HG02623 (cell line): ENCODE data around the gene ENKD1.
A peak's percentile ranks its signal among the peaks of the same experiment; 100 is the strongest.

Experiments
- ATAC-seq: cut with Tn5 transposase; IDR thresholded peaks from one replicate; pipeline ENCODE4 v1.9.1; 2021; ENCODE audit warnings: moderate library complexity; ENCODE audit not compliant: unreplicated experiment

ENKD1 gene

DNA sequence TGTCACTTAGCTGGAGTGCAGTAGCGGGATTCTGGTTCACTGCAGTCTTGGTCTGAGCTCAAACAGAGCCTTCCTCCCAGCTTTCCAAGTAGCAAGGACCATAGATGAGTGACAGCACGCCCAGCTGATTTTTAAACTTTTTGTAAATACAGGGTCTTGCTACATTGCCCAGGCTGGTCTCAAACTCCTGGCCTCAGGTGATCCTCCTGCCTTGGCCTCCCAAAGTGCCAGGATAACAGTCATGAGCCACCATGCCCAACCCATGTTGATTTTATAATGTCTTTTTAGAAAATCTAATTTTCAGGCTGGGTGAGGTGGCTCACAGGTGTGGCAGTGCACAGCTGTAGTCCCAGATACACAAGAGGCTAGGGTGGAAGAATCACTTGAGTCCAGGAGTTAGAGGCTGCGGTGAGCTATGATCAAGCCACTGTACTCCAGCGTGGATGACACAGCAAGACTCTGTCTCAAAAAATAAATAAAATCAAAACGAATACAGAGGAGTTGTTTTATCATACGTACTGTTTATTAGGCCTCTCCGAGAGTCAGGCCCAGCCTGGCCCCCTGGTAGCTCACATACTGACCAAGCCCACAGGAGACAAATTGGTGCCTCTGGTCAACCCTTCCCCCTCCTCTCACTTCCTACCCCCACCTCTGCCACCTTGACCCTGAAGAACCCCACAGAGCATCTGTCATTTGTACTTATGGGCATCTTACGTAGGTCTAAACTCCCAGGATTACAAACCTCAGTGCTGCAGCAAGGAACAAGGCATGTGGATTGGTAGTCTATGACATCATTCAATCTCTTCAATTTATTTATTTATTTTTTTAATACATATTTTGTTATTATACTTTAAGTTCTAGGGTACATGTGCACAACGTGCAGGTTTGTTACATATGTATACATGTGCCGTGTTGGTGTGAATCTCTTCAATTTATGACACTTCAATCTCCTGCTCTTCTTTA lies 13.7 kb upstream of the ENKD1 start:
- no peak for ATAC-seq

GRCh38 chr16:67678354-67679023 lies 11.9 kb upstream of the ENKD1 start:
- ATAC-seq: no peak

GRCh38 chr16:67677712-67678111 lies 11.2 kb upstream of the ENKD1 start:
- ATAC-seq: no peak

DNA sequence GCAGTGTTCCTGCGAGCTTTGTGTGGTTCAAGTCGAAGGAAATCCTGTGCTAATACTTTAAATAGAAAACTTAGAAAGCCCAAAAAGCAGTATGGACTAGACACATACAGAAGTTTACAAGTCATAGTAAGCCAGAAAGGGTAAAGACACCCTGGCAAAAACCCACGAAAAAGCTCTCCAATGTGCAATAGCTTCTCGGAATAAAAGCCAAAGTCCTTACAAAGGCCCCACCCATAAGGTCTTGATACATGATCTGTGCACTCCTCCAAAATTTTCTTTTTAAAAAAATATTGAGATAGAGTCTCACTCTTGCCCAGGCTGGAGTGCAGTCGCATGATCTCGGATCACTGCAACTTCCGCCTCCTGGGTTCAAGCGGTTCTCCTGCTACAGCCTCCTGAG lies 10.4 kb upstream of the ENKD1 start:
- ATAC-seq: no peak

DNA sequence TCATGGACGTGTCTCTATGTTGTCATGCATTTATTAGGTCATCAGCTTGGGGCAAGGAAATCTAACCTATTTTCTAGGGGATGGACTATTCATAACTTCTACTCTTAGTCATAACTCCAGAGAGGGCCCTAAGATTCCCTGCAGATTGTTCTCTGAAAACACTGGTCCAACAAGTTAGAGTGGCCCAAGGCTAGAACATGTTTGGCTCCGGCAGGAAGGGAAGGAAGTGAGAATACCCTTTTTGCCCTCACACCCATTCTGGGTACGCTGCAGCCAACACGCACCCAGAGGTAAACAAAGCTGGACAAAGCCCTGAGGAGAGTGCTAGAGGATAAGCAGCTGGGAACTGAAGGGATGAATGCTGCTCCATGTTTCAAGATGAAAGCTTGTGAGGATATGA lies 10.0 kb upstream of the ENKD1 start:
- no peak for ATAC-seq

DNA sequence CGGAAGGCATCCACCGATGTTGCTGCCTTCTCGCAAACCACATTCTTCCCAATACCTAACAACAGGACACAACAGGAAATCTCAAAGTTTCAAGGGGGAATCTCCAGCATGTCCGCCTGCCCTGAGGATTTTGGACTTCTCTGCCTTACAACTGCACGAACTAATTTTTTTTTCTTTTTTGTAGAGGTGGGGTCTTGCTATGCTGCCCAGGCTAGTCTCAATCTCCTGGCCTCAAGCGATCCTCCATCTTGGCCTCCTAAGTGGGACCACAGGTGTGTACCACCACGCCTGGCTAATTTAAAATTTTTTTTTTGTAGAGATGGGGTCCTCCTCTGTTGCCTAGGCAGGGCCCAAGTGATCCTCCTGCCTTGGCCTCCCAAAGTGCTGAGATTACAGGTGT lies 9.4 kb upstream of the ENKD1 start:
- no peak for ATAC-seq

GRCh38 chr16:67675579-67675935 lies 9.0 kb upstream of the ENKD1 start:
- ATAC-seq: no peak

DNA sequence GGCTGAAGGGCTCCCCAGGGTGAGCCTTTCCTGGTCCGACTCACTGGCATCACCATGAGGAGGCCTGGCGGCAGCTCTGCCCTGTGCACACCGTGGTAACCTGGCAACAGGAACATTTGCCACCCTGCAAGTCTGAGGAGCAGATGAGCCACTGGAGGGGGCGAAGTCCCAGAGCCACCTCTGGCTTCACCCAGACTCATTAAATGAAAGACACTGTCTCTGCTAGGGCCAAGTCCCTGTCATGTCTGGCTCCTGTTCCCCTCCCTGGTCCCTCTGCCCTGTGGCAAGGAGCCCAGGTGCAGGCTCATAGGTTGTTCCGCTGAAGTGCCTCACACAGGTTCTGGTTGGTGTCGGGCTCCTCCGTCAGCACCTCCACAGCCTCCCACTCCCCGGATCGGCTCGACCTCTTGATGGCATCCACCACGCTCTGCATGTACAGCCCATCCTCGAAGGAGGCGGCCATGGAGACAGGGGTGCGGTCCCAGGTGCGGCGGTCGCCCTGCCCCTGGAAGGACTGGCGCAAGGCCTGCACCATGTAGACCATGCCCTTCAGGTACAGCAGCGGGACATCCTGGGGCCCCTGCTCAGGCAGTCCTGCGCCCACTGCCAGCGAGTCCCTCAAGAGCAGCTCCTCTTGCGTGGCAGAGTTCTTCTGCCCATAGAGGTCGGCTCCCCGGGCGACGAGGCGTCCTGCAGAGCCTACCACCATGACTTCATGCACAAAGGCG lies 8.5 kb upstream of the ENKD1 start:
- ATAC-seq: no peak

GRCh38 chr16:67673712-67674580 lies 7.4 kb upstream of the ENKD1 start:
- no peak for ATAC-seq

DNA sequence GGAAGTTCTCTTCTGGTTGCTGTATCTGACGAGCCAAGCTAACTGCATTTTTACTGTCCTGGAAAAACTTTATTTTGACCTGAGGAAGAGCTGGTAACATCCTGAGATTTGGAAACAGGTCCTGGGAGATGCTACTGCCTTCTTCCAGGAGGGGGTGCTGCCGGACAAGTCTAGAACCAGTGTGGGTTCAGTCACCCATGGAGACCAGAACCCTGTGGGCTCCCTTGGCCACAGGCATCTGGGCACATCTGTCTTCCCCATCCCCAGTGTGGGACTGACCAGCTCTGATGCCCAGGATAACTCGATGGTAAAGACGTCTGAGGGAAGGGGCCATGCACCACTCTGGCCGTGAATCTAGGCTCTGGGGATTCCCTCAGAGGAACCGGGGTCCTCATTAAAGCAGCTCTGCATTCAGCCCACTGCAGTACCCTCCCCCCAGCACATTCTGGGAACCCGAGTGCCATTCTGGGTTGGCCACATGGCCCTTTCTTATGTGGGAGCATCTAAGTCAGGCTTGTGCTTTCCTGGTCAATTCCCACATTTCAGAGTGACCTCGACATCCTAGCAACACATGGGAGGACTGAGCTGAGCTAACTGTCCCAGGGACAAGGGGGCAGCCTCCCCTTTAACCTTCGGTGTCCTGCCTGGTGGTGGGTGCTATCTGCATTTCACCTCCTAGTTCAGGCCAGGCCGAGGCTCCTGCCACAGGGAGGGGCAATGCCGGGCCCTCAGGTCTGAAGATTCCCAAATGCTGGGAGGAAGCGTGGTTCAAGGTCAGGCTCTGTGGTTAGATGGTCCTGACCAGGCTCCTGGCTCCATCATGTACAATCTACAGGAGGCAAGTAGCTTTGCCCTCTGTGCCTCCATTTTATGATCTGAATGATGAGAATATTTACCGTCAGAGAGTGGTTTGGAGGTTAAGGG lies 6.5 kb upstream of the ENKD1 start:
- no peak for ATAC-seq

- no peak for ATAC-seq
Observed at GRCh38 chr16:67672306-67672705, 5.8 kb upstream of the ENKD1 start.

DNA sequence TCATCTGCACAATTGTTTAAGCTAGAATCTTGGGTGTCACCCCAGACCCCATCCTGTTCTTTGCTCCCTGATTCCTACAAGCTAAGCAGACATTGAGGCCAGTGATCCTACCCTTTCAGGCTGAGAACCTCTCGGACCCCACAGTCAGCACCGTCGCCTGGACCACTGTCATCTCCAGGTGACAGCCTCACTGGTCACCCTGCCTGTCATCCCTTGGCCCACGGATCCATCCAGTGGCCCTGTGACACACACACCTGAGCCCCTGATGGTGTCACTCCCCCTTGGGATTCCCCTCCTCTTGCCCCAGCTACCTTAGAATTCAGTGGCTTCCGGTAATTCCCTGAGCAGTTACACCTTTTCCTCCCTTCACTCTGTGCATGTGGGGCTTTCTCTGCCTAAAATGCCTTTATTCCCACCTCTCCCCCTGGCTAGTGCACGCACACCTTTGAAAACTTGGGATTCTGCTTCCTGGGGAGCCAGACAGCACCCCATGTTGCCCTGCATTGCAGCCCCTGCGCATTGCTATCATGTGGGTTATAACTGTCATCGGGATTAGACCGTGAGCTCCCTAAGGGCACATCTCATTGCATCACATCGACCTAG lies 3.0 kb upstream of the ENKD1 start:
- no peak for ATAC-seq

GRCh38 chr16:67668495-67669157 lies 2.1 kb upstream of the ENKD1 start:
- ATAC-seq: no peak

DNA sequence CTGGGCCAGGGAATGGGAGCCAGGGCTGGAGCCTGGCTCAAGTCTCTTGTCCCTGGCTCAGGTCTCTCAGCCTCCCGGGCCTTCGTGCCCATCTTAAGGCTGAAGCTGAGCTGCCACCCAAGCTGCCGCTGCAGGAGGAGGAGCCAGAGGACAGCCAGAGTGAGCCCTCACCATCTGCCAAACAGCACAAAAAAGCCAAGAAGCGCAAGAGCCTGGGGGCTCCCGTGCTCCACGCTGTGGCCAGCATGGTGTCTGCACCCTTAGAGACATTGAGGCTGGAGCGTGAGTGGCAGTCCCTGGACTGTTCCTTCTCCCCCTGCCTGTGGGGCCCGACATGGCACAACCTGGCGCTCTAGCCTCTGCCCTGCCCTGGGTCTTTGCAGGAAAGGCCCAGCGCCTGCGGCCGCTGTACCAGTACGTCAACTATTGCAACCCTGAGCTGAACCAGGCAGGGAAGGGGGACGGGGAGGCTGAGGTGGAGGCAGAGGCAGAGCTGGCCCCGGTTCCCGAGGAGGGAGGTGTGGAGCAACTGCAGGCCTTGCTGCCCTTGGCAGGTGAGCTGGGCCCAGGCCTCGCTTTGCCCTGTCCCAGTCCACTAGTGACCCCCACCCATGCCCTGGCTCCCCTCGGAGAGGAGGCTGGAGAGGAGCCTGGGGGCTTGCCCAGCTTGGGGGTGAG lies 1.4 kb upstream of the ENKD1 start:
- peak; percentile 56 for ATAC-seq

GRCh38 chr16:67667453-67667816 lies 885 bp upstream of the ENKD1 start:
- ATAC-seq: no peak

GRCh38 chr16:67666032-67666551 lies 458 bp downstream of the ENKD1 start:
- ATAC-seq: no peak

- ATAC-seq: no peak
Observed at GRCh38 chr16:67665598-67665997, 952 bp downstream of the ENKD1 start.

DNA sequence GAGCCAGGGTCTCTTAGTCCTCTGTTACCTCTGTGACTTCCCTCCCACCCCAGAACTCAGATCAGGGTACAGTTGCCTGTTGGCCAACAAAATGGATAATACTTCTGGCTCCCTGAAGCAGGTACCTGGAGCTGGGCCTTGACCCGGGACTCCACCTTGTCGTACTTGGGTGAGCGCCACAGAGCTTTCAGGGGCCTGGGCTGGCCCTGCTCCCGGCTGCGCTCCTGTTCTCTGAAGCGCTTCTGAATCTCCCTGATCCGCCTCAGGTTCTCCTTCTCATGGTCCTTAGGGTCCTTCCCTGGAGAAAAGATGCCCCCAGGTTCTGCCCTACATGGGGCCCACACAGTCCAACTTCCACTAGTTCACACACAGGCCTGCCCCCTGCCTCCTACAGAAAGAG lies 1.7 kb downstream of the ENKD1 start:
- ATAC-seq: no peak
